Loucy (cell line): ENCODE data around the gene MGAT4C.

Experiments
- EZH2phosphoT487 ChIP-seq: fragments of 200-600 bp; IDR thresholded peaks from 2 replicates; pipeline ENCODE4 v1.6.1; 2018; ENCODE audit warnings: antibody characterized with exemption, mild to moderate bottlenecking, moderate library complexity, borderline replicate concordance
- TF ChIP-seq, protein P1 (sequence below): fragments of 200-600 bp; sonication (generic); conservative IDR thresholded peaks from 2 replicates; pipeline ENCODE4 v1.5.1; 2014; ENCODE audit warnings: mild to moderate bottlenecking, antibody characterized with exemption, low read length

GRCh38 chr12:86143162-86143561 lies 113.0 kb downstream of the MGAT4C start:
- TF ChIP-seq, protein P1, sequence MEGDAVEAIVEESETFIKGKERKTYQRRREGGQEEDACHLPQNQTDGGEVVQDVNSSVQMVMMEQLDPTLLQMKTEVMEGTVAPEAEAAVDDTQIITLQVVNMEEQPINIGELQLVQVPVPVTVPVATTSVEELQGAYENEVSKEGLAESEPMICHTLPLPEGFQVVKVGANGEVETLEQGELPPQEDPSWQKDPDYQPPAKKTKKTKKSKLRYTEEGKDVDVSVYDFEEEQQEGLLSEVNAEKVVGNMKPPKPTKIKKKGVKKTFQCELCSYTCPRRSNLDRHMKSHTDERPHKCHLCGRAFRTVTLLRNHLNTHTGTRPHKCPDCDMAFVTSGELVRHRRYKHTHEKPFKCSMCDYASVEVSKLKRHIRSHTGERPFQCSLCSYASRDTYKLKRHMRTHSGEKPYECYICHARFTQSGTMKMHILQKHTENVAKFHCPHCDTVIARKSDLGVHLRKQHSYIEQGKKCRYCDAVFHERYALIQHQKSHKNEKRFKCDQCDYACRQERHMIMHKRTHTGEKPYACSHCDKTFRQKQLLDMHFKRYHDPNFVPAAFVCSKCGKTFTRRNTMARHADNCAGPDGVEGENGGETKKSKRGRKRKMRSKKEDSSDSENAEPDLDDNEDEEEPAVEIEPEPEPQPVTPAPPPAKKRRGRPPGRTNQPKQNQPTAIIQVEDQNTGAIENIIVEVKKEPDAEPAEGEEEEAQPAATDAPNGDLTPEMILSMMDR = no peak
- TF ChIP-seq EZH2phosphoT487 = no peak
